ENCODE results near the gene DMRTC2.

DMRTC2 gene

DNA sequence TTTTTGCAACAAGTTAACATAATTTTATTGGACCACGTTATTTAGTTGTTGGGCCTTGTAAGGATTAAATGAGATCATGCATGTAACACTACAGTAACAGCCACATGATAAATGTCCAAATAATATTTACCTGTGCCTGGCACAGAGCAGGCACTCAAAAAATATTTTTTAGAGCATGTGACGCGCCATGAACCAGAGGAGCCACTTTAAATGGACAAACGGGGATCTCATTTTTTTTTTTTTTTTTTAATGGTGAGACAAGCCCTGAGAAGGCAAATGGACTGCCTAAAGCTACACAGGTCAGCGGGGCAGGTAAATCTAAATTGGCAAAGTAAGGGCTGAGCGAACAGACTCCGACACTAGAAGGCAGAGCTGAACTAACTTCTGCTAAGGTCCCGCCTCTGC is 14.4 kb downstream of the DMRTC2 start:
- Mint-ChIP-seq H3K4me3 (peak overlapping the region; percentile 91), H3K36me3 (ENCODE audit: low read depth) (peaks cover 36% of the 10 kb centered on the region), H3K4me1 (ENCODE audit: low read depth) (peaks cover 31% of the 10 kb centered on the region), H3K27me3 (ENCODE audit: low read depth) (peaks cover 10% of the 10 kb centered on the region), H3K9me3 (no peaks in the 10 kb centered on the region), H3K27ac (peak overlapping the region; percentile 95)
- DNase-seq (ENCODE audit: low spot score), result no peak

- peak; percentile 97 for DNase-seq (ENCODE audit: low spot score)
- Mint-ChIP-seq H3K4me1 (ENCODE audit: low read depth) (peaks cover 37% of the 10 kb centered on the region), H3K4me3 (peak within 1 kb of the TSS; percentile 97), H3K36me3 (ENCODE audit: low read depth) (peaks cover 42% of the 10 kb centered on the region), H3K9me3 (no peaks in the 10 kb centered on the region), H3K27ac (peak within 1 kb of the TSS; percentile 95), H3K27me3 (ENCODE audit: low read depth) (peaks cover 4% of the 10 kb centered on the region)
Measured at GRCh38 chr19:41859618-41860418, 15.0 kb downstream of the DMRTC2 start, which contains the start of gene RPS19. RPS19 (plus strand) TSS chr19:41860255; CDS start chr19:41860775, 520 bp downstream.

DNA sequence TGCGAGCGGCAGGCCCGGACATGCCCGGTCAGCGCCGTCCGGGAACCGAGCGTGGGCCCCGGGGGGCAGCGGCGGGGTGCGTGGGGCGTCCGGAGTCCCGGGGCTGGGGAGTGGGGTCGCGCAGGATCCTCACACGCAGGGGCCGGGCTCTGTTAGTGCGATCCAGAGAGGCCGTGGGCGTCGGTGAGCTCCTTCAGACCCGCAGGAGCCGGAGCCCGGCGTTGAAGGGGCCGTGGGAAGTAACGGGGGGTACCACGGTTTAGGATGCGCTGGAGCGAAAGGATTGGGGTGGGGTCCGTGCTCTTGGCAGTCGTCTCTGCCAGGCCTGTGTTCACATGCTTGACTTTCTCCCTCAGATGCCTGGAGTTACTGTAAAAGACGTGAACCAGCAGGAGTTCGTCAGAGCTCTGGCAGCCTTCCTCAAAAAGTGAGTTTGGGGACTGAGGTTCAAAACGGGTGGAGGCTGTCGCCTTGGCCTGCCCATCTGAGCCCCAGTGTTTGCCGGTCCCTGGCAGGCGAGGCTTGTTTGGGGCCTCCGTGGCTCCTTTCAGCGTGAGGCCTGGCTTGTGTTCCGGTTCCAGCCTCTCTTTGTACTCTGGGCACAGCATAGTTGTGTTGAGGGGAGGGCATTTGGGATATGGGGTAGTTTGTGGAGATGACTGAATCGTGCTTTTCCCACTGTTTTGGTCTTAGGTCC is 15.7 kb downstream of the DMRTC2 start:
- peaks cover 37% of the 10 kb centered on the region for H3K4me1 Mint-ChIP-seq (ENCODE audit: low read depth)
- peaks cover 47% of the 10 kb centered on the region for H3K36me3 Mint-ChIP-seq (ENCODE audit: low read depth)
- no peak for DNase-seq (ENCODE audit: low spot score)
- H3K27me3 Mint-ChIP-seq (ENCODE audit: low read depth), result no peaks in the 10 kb centered on the region
- peak overlapping the region; percentile 97 for H3K4me3 Mint-ChIP-seq
- no peaks in the 10 kb centered on the region for H3K9me3 Mint-ChIP-seq
- H3K27ac Mint-ChIP-seq, result peak overlapping the region; percentile 87

DNA sequence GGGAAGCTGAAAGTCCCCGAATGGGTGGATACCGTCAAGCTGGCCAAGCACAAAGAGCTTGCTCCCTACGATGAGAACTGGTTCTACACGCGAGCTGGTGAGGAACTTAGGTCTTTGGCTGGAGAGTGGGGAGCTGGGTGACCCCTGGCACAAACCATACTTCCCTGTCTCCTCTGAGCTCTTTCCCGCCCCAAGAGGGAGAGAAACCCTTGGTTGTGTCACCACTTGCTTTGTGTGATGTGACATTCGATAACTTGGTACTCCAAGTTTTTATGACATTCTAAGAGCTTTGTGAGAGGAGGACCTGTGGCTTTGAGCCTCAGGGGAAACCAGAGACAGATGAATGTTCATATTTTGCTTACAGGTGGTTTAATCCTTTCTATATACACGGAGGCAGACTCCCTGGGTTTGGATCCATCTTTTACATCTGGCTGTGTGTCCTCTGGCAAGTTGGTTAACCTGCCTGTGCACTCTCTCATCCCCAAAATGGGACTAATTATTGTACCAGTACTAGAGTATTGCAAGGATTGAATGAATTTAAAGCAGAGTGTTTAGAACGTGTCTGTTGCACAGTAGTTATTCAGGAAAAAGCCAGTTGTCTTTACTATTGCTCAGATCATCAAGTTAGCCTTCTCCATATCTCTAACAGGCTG is 16.4 kb downstream of the DMRTC2 start:
- Mint-ChIP-seq H3K36me3 (ENCODE audit: low read depth) (peaks cover 50% of the 10 kb centered on the region), H3K4me1 (ENCODE audit: low read depth) (peaks cover 37% of the 10 kb centered on the region), H3K4me3 (peak overlapping the region; percentile 97), H3K27ac (peak overlapping the region; percentile 87), H3K9me3 (no peaks in the 10 kb centered on the region), H3K27me3 (ENCODE audit: low read depth) (no peaks in the 10 kb centered on the region)
- DNase-seq (ENCODE audit: low spot score), result no peak

GRCh38 chr19:41861846-41862245 is 17.0 kb downstream of the DMRTC2 start:
- H3K36me3 Mint-ChIP-seq (ENCODE audit: low read depth), result peaks cover 54% of the 10 kb centered on the region
- peak overlapping the region; percentile 78 for H3K27ac Mint-ChIP-seq
- H3K4me1 Mint-ChIP-seq (ENCODE audit: low read depth), result peaks cover 40% of the 10 kb centered on the region
- H3K27me3 Mint-ChIP-seq (ENCODE audit: low read depth), result no peaks in the 10 kb centered on the region
- peak overlapping the region; percentile 97 for H3K4me3 Mint-ChIP-seq
- H3K9me3 Mint-ChIP-seq, result no peaks in the 10 kb centered on the region
- DNase-seq (ENCODE audit: low spot score), result no peak

DNA sequence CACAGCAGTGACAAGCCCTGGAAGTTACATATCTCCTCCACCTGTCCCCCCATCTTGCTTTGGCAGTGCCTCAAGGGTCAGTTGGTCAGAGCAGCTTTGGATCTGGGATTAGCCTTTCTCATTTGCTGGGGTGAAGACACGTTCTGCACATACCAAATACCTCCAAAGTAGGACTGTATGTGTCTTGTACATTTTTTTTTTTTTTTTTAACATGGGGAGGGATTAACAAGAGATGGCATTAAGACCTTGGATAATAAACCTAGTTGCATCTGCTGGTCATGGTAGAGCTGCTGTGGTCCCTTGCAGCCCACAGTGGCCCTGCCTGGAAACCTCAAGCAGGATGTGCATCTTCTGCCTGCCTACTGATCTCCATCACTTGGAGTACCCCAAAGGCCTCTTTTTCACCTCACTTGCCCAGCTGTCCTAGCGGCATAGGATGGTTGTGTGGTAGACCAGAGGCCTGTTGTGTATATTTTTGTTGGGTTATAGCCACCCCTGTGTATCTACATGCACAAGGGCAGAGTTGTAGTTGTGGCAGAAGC is 17.7 kb downstream of the DMRTC2 start:
- DNase-seq (ENCODE audit: low spot score), result no peak
- H3K4me1 Mint-ChIP-seq (ENCODE audit: low read depth), result peaks cover 40% of the 10 kb centered on the region
- H3K27me3 Mint-ChIP-seq (ENCODE audit: low read depth), result no peaks in the 10 kb centered on the region
- peaks cover 55% of the 10 kb centered on the region for H3K36me3 Mint-ChIP-seq (ENCODE audit: low read depth)
- no peaks in the 10 kb centered on the region for H3K9me3 Mint-ChIP-seq
- H3K27ac Mint-ChIP-seq, result peak overlapping the region; percentile 18
- H3K4me3 Mint-ChIP-seq, result peak overlapping the region; percentile 97

DNA sequence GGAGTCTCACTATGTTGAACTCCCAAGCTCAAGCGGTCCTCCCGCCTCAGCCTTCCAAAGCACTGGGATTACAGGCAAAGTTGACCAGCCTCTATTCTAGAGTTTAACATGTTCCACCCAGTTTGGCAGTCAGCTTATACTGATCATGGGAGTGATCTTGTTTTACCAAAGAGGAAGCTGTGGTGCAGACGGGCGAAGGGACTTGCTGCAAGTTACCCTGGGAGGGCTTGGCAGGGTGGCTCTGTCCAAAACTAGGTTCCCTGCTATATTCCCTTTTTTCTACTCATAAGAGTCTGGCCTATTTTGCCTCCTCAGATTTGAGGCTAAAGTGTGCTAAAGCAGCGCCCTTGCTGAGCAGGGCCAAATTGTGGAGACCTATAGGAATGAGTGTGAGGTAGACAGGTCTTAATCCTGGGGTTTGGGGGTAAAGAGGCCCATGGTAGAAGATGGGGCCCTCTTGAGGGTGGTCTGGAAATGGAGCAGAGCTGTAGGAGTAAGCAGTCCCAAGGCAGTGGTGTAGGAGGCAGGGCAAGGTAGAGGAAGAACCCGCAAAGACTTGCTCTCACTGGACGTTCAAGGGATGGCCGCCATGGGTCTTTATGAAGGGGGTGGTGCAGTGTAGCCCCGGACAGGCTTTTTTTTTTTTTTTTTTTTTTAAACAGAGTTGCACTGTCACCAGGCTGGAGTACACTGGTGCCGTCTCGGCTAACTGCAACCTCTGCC is 18.5 kb downstream of the DMRTC2 start:
- Mint-ChIP-seq H3K4me1 (ENCODE audit: low read depth) (peaks cover 47% of the 10 kb centered on the region), H3K36me3 (ENCODE audit: low read depth) (peaks cover 64% of the 10 kb centered on the region), H3K4me3 (peak overlapping the region; percentile 97), H3K27me3 (ENCODE audit: low read depth) (no peaks in the 10 kb centered on the region), H3K9me3 (no peaks in the 10 kb centered on the region), H3K27ac (peak overlapping the region; percentile 60)
- no peak for DNase-seq (ENCODE audit: low spot score)

GRCh38 chr19:41864374-41864773 is 19.5 kb downstream of the DMRTC2 start:
- DNase-seq (ENCODE audit: low spot score), result no peak
- peak overlapping the region; percentile 33 for H3K4me3 Mint-ChIP-seq
- H3K27me3 Mint-ChIP-seq (ENCODE audit: low read depth), result no peaks in the 10 kb centered on the region

GRCh38 chr19:41866284-41866683 is 21.4 kb downstream of the DMRTC2 start:
- peak overlapping the region; percentile 45 for H3K27ac Mint-ChIP-seq
- H3K27me3 Mint-ChIP-seq (ENCODE audit: low read depth), result no peaks in the 10 kb centered on the region
- H3K9me3 Mint-ChIP-seq, result no peaks in the 10 kb centered on the region
- peaks cover 78% of the 10 kb centered on the region for H3K36me3 Mint-ChIP-seq (ENCODE audit: low read depth)
- H3K4me3 Mint-ChIP-seq, result peak overlapping the region; percentile 40
- H3K4me1 Mint-ChIP-seq (ENCODE audit: low read depth), result peaks cover 63% of the 10 kb centered on the region
- no peak for DNase-seq (ENCODE audit: low spot score)

More at GRCh38 chr19:41864374-41864773, 19.5 kb downstream of the DMRTC2 start:
- Mint-ChIP-seq H3K9me3 (no peaks in the 10 kb centered on the region), H3K4me1 (ENCODE audit: low read depth) (peaks cover 53% of the 10 kb centered on the region), H3K36me3 (ENCODE audit: low read depth) (peaks cover 71% of the 10 kb centered on the region), H3K27ac (peak overlapping the region; percentile 39)

GRCh38 chr19:41868120-41868988 is 23.5 kb downstream of the DMRTC2 start:
- Mint-ChIP-seq H3K27ac (peak overlapping the region; percentile 70), H3K4me3 (peak overlapping the region; percentile 41), H3K9me3 (no peaks in the 10 kb centered on the region), H3K27me3 (ENCODE audit: low read depth) (no peaks in the 10 kb centered on the region), H3K36me3 (ENCODE audit: low read depth) (peaks cover 73% of the 10 kb centered on the region), H3K4me1 (ENCODE audit: low read depth) (peaks cover 60% of the 10 kb centered on the region)
- no peak for DNase-seq (ENCODE audit: low spot score)

DNA sequence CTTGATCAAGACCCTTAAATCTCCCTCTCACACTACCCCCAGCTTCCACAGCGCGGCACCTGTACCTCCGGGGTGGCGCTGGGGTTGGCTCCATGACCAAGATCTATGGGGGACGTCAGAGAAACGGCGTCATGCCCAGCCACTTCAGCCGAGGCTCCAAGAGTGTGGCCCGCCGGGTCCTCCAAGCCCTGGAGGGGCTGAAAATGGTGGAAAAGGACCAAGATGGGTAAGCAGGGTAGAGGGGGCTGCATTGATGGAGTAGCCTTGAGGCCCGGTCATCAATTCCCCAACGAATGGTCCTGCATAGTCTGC is 24.1 kb downstream of the DMRTC2 start:
- DNase-seq (ENCODE audit: low spot score), result no peak
- H3K9me3 Mint-ChIP-seq, result no peaks in the 10 kb centered on the region
- peaks cover 70% of the 10 kb centered on the region for H3K36me3 Mint-ChIP-seq (ENCODE audit: low read depth)
- H3K4me1 Mint-ChIP-seq (ENCODE audit: low read depth), result peaks cover 57% of the 10 kb centered on the region
- H3K27ac Mint-ChIP-seq, result peak overlapping the region; percentile 24
- H3K27me3 Mint-ChIP-seq (ENCODE audit: low read depth), result no peaks in the 10 kb centered on the region
- peak overlapping the region; percentile 41 for H3K4me3 Mint-ChIP-seq

GRCh38 chr19:41869374-41869955 is 24.6 kb downstream of the DMRTC2 start:
- H3K36me3 Mint-ChIP-seq (ENCODE audit: low read depth), result peaks cover 65% of the 10 kb centered on the region
- no peak for DNase-seq (ENCODE audit: low spot score)
- H3K27me3 Mint-ChIP-seq (ENCODE audit: low read depth), result no peaks in the 10 kb centered on the region
- peak overlapping the region; percentile 26 for H3K4me3 Mint-ChIP-seq
- H3K9me3 Mint-ChIP-seq, result no peaks in the 10 kb centered on the region
- H3K4me1 Mint-ChIP-seq (ENCODE audit: low read depth), result peaks cover 55% of the 10 kb centered on the region
- peak overlapping the region; percentile 62 for H3K27ac Mint-ChIP-seq

All from T-helper 2 cell treated with Interferon-gamma antibody and Interleukin-4, amounts not matched to agents 5 μg/mL and 100 μg/mL, for 36 hours (primary cell).